Neuronal stem cell (in vitro differentiated cells): Measurements from ENCODE around the gene NUP37.

Experiments
- DNase-seq: peaks from one replicate; pipeline ENCODE4 v3.0.0-alpha.2; 2013; ENCODE audit warnings: low spot score
- H2AFZ ChIP-seq: one replicate; pipeline ENCODE4 v1.6.1; 2013; ENCODE audit warnings: mild to moderate bottlenecking, low read length, inconsistent platforms
- H2AK5ac ChIP-seq: 2 replicates; pipeline ENCODE4 v1.6.1; 2013; ENCODE audit warnings: low read depth, mild to moderate bottlenecking, inconsistent platforms, low read length, moderate library complexity, mixed read lengths
- H2BK120ac ChIP-seq: 2 replicates; pipeline ENCODE4 v1.6.1; 2013; ENCODE audit warnings: low read depth, mild to moderate bottlenecking, inconsistent platforms, low read length, moderate library complexity, mixed read lengths
- H2BK12ac ChIP-seq: one replicate; pipeline ENCODE4 v1.6.1; 2013; ENCODE audit warnings: low read length, inconsistent platforms
- H2BK15ac ChIP-seq: 2 replicates; pipeline ENCODE4 v1.6.1; 2013; ENCODE audit warnings: mild to moderate bottlenecking, low read length, inconsistent platforms, mixed read lengths
- H2BK5ac ChIP-seq: one replicate; pipeline ENCODE4 v1.6.1; 2013; ENCODE audit warnings: inconsistent platforms, mild to moderate bottlenecking, low read length, moderate library complexity
- H3K14ac ChIP-seq: one replicate; pipeline ENCODE4 v1.6.1; 2013; ENCODE audit warnings: low read length, inconsistent platforms
- H3K18ac ChIP-seq: 2 replicates; pipeline ENCODE4 v1.6.1; 2013; ENCODE audit warnings: low read length, inconsistent platforms
- H3K23ac ChIP-seq: 2 replicates; pipeline ENCODE4 v1.6.1; 2013; ENCODE audit warnings: low read depth, mild to moderate bottlenecking, mixed read lengths, low read length, inconsistent platforms; ENCODE audit not compliant: poor library complexity
- H3K27ac ChIP-seq: replicated peaks from 3 replicates; pipeline ENCODE4 v1.5.1; 2013; ENCODE audit warnings: low read length, inconsistent platforms
- H3K27me3 ChIP-seq, 3 experiments: 2 replicates each; pipeline ENCODE4 v1.6.1; 2013; ENCODE audit warnings: low read length in 3 of 3, mild to moderate bottlenecking in 2 of 3, inconsistent platforms in 1 of 3, low read depth in 1 of 3, mixed read lengths in 1 of 3, moderate library complexity in 1 of 3; ENCODE audit not compliant: control insufficient read depth in 3 of 3, insufficient read depth in 3 of 3
- H3K36me3 ChIP-seq, 2 donors: replicated peaks in 1 of 2; 2 replicates each; pipeline ENCODE4 v1.6.1; 2013; ENCODE audit warnings: low read length in 2 of 2; ENCODE audit not compliant: control insufficient read depth in 2 of 2, insufficient read depth in 2 of 2
- H3K4ac ChIP-seq: 2 replicates; pipeline ENCODE4 v1.6.1; 2013; ENCODE audit warnings: inconsistent platforms, mild to moderate bottlenecking, low read length, moderate library complexity
- H3K4me1 ChIP-seq, 2 donors: 1 replicate in 1 of 2; 2 replicates in 1 of 2; pipeline ENCODE4 v1.6.1; 2013; ENCODE audit warnings: low read length in 2 of 2, low read depth in 1 of 2; ENCODE audit not compliant: control insufficient read depth in 2 of 2, insufficient read depth in 1 of 2
- H3K4me2 ChIP-seq: one replicate; pipeline ENCODE4 v1.6.1; 2013; ENCODE audit warnings: mild to moderate bottlenecking, low read length, inconsistent platforms; ENCODE audit not compliant: insufficient read depth, poor library complexity, severe bottlenecking
- H3K4me3 ChIP-seq, 2 donors: 2 replicates each; pipeline ENCODE4 v1.5.1; 2013; ENCODE audit warnings: low read length in 2 of 2, mild to moderate bottlenecking in 2 of 2, inconsistent platforms in 1 of 2, moderate library complexity in 1 of 2
- H3K79me1 ChIP-seq: one replicate; pipeline ENCODE4 v1.6.1; 2013; ENCODE audit warnings: low read depth, mild to moderate bottlenecking, inconsistent platforms, low read length, moderate library complexity
- H3K9ac ChIP-seq: one replicate; pipeline ENCODE4 v1.6.1; 2013; ENCODE audit warnings: mild to moderate bottlenecking, low read depth, low read length, inconsistent platforms; ENCODE audit not compliant: poor library complexity
- H3K9me3 ChIP-seq, 2 donors: replicated peaks in 1 of 2; 2 replicates each; pipeline versions ENCODE3 to v1.6.1; 2013; ENCODE audit warnings: low read length in 2 of 2, mild to moderate bottlenecking in 2 of 2, inconsistent platforms in 1 of 2, low read depth in 1 of 2, mixed read lengths in 1 of 2, moderate library complexity in 1 of 2; ENCODE audit not compliant: control insufficient read depth in 2 of 2, insufficient read depth in 1 of 2
- H4K8ac ChIP-seq: one replicate; pipeline ENCODE4 v1.6.1; 2013; ENCODE audit warnings: low read depth, mild to moderate bottlenecking, inconsistent platforms, low read length, moderate library complexity
- H4K91ac ChIP-seq: one replicate; pipeline ENCODE4 v1.6.1; 2013; ENCODE audit warnings: low read length, low read depth, mild to moderate bottlenecking, inconsistent platforms; ENCODE audit not compliant: poor library complexity
- WGBS, 2 donors: extraction: QIAGEN DNeasy Blood & Tissue Kit; methylation state at CpG; one replicate each; pipeline ENCODE4 v1.1.7; 2013; ENCODE audit warnings: missing lambda C conversion rate in 2 of 2, mixed read lengths in 1 of 2; ENCODE audit not compliant: insufficient read length in 2 of 2, insufficient replicate concordance in 1 of 2; ENCODE audit errors: extremely low coverage in 2 of 2; 5-methylcytosine and 5-hydroxymethylcytosine counted together

NUP37 gene

DNA sequence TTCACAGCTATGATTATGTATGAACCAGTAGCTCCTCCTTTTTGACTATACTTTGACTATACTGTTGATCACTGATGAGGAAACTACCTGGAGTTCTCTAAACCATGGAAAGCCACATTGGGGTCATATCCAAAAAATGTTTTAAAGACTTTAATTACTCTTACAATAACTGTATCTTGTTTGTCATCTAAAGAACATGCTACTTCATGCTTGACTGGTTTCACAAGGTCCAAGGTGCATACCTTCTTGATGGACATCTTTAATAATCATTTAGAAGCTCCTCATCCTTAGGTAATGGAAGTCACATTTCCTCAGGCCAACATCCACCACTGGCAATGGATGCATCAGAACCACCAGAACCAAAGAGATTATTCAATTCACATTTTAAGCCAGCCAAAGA lies 88.1 kb downstream of the NUP37 start:
- H3K9me3 ChIP-seq, result no peaks in the 10 kb centered on the region
- no peak overlapping the region for H4K8ac ChIP-seq
- H3K4me1 ChIP-seq, result no peaks in the 10 kb centered on the region
- H3K14ac ChIP-seq, result no peak overlapping the region
- H3K18ac ChIP-seq, result no peak overlapping the region
- H3K27me3 ChIP-seq, result no peaks in the 10 kb centered on the region
- no peak overlapping the region for H2AK5ac ChIP-seq
- no peak overlapping the region for H3K4ac ChIP-seq
- no peak overlapping the region for H4K91ac ChIP-seq
- H3K23ac ChIP-seq, result no peak overlapping the region
- no peak for DNase-seq
- no peak overlapping the region for H3K4me2 ChIP-seq
- no peak overlapping the region for H2BK120ac ChIP-seq
- H3K36me3 ChIP-seq, result no peaks in the 10 kb centered on the region
- H3K27ac ChIP-seq, result no peak overlapping the region
- H3K9ac ChIP-seq, result no peak overlapping the region
- no peak overlapping the region for H2BK5ac ChIP-seq
- H2BK15ac ChIP-seq, result no peak overlapping the region
- no peak overlapping the region for H2BK12ac ChIP-seq
- H3K79me1 ChIP-seq, result no peaks in the 10 kb centered on the region
- H3K4me3 ChIP-seq, result no peak overlapping the region
- H2AFZ ChIP-seq, result no peak overlapping the region

DNA sequence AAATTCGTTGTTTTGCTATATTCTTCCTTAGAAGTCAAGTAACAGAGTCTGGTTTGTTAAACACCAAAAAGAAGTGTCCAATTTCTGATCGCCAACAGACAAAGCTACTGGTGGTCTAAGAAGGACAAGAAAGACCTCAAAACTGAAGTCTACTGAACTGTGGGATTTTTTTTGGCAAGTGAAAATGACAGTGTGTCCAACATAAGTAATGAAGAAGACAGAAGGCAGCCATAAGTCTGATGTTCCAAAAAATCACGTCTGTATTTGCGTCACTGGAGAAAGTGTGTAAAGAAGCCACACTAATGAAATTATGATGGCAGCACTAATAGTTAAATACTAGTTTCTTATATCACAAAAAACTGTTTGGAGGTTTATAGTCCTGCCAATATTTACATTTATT lies 90.8 kb downstream of the NUP37 start:
- H3K23ac ChIP-seq, result no peak overlapping the region
- no peak overlapping the region for H4K8ac ChIP-seq
- no peak overlapping the region for H2AFZ ChIP-seq
- no peak overlapping the region for H4K91ac ChIP-seq
- no peak overlapping the region for H3K9ac ChIP-seq
- H3K9me3 ChIP-seq, result no peaks in the 10 kb centered on the region
- no peak overlapping the region for H2BK5ac ChIP-seq
- H3K4me2 ChIP-seq, result no peak overlapping the region
- no peak overlapping the region for H2BK120ac ChIP-seq
- H2BK12ac ChIP-seq, result no peak overlapping the region
- no peaks in the 10 kb centered on the region for H3K27me3 ChIP-seq
- H3K18ac ChIP-seq, result no peak overlapping the region
- peaks cover 0 to 4% of the 10 kb centered on the region in 2 donors for H3K36me3 ChIP-seq
- H2BK15ac ChIP-seq, result no peak overlapping the region
- no peak overlapping the region for H2AK5ac ChIP-seq
- no peak overlapping the region for H3K4ac ChIP-seq
- H3K79me1 ChIP-seq, result no peaks in the 10 kb centered on the region
- H3K14ac ChIP-seq, result no peak overlapping the region
- no peaks in the 10 kb centered on the region for H3K4me1 ChIP-seq
- no peak overlapping the region for H3K4me3 ChIP-seq
- no peak for DNase-seq
- no CpG with 5 or more reads among the region's 4 CpGs for WGBS, 2 donors
- no peak overlapping the region for H3K27ac ChIP-seq

DNA sequence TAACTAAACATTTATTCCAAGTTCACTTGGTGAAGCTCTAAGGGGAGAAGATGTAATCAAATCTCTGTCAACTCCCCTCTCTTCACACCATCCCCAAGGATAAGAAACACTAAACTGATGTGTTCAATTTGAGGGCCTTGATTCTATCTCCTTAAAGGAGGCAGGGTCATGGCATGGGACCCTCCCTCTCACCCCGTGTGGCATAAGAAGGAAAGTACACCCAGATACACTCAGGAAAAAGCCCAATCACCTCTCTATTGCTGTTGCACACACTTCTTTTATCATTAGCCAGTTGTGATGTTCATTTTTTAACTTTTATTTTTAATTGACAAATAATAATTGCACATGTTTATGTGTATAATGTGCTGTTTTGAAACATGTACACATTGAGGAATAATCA lies 93.2 kb downstream of the NUP37 start:
- Histone ChIP-seq H4K8ac (no peak overlapping the region), H2BK5ac (no peak overlapping the region), H3K23ac (no peak overlapping the region), H2AK5ac (no peak overlapping the region), H2BK120ac (no peak overlapping the region), H3K27ac (no peak overlapping the region), H3K4me3 (no peak overlapping the region), H3K27me3 (no peaks in the 10 kb centered on the region), H3K18ac (no peak overlapping the region), H3K9ac (no peak overlapping the region), H2BK12ac (no peak overlapping the region), H2BK15ac (no peak overlapping the region), H3K79me1 (no peaks in the 10 kb centered on the region), H3K4me1 (no peaks in the 10 kb centered on the region), H4K91ac (no peak overlapping the region), H3K14ac (no peak overlapping the region), H3K9me3 (no peaks in the 10 kb centered on the region), H3K4ac (no peak overlapping the region), H3K36me3 (peaks cover 0 to 10% of the 10 kb centered on the region in 2 donors), H3K4me2 (no peak overlapping the region), H2AFZ (no peak overlapping the region)
- DNase-seq, result no peak
- WGBS, 2 donors, result no CpG with 5 or more reads among the region's 1 CpG

- Histone ChIP-seq H3K14ac (no peak overlapping the region), H2AK5ac (no peak overlapping the region), H3K4me3 (no peak overlapping the region), H3K9ac (no peak overlapping the region), H3K4me1 (no peaks in the 10 kb centered on the region), H3K18ac (no peak overlapping the region), H2BK5ac (no peak overlapping the region), H2BK15ac (no peak overlapping the region), H4K8ac (no peak overlapping the region), H3K4me2 (no peak overlapping the region), H3K36me3 (peaks cover 0 to 10% of the 10 kb centered on the region in 2 donors), H2BK12ac (no peak overlapping the region), H3K27me3 (no peaks in the 10 kb centered on the region), H3K23ac (no peak overlapping the region), H3K79me1 (no peaks in the 10 kb centered on the region), H2BK120ac (no peak overlapping the region), H4K91ac (no peak overlapping the region), H2AFZ (no peak overlapping the region), H3K4ac (no peak overlapping the region), H3K9me3 (no peaks in the 10 kb centered on the region), H3K27ac (no peak overlapping the region)
- DNase-seq, result no peak
- WGBS, 2 donors, result no CpG with 5 or more reads among the region's 2 CpGs
These were observed 95.1 kb downstream of the NUP37 start for GRCh38 chr12:102024765-102025164.
